ENCODE results near the gene SEC24B. TPM values are rescaled to one million over a fixed set of nuclear protein-coding genes. Genes with fewer than 3 reads are reported as not detected.
A peak's percentile ranks its signal among the peaks of the same experiment; 100 is the strongest.

Gene SEC24B
- total and polyA plus RNA-seq, 2 donors (not counting 3 experiments of a cell fraction or from before 2014, with no cell fraction given): 35.9 to 46.2 TPM

DNA sequence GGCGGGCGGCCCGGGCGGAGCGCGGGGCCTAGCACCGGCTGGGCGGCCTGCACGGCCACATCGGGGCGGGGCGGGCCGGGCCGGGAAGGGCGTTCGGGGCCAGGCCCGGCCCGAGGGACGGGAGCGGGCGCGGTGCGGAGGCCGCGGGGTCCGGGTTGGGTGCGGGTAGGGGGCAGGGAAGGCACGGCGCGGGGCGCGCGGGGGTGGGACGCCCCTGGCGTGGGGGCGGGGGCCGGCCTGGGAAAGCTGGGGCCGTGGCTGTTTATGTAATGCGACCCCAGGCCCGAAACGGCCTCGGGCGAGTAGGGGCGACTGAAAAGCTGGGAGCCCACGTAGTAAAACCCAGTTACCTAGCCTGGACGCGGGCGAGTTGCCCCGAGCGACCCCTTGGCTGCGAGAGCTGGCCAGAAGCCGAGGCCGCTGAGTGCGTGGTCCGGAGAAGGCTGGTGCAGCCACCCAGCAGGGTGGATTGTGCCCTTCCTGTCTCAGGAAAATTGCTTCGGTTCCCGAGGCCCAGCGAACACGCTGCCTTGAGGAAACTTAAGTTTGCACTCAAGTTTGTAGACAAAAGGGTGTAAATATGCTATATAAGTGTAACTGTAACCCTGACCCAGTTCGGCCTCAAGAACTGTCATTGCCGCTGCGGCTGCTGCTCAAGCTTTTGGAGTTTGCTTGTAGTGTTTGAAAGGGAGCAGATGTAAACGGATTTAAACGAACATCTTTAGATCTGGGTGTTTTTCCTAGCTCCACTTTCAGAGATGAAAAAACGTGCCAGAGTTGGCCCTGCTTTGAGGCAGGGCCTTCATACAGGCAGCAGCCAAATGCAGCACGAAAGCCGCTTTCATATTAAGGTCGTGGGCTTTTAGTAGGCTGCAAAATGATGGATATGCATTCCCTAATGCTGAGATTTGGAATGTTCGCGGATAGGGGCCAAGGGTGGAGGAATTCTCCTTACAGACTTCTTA lies 674 bp downstream of the SEC24B start:
- H3K9me1 ChIP-seq (replicated peaks; ENCODE audit: control insufficient read depth, extremely low read depth, insufficient read depth, low read length): no peaks in the 10 kb centered on the region
- FAIRE-seq (no peak), DNase-seq (ENCODE audit: low read depth, low spot score) (peak; percentile 57)
- H4K20me1 ChIP-seq (replicated peaks; ENCODE audit: control insufficient read depth, extremely low read depth, insufficient read depth, low read length): peaks cover 10% of the 10 kb centered on the region
- CTCF ChIA-PET: interaction anchor here (0.8 to 2.7 kb wide), 24 partner anchors 8 to 546 kb away, joined by 3 to 21 read pairs (median 7); partner anchors contain the start of genes CASP6, CFI, GAR1 and PLA2G12A
- no peaks in the 10 kb centered on the region for H3K36me3 ChIP-seq (ENCODE audit: control insufficient read depth in 2 of 2, extremely low read depth in 1 of 2, insufficient read depth in 2 of 2, low read length in 2 of 2)
- H3K27me3 ChIP-seq (ENCODE audit: control insufficient read depth in 2 of 2, insufficient read depth in 2 of 2, low read length in 2 of 2): no peaks in the 10 kb centered on the region
- H2AFZ ChIP-seq (ENCODE audit: low read depth, low read length): peak overlapping the region; percentile 88
- TF ChIP-seq GATA2 (IDR thresholded peaks at IDR 0.05; ENCODE audit: insufficient read depth, insufficient read length, low read depth, low read length): no peak
- TF ChIP-seq, protein P1, sequence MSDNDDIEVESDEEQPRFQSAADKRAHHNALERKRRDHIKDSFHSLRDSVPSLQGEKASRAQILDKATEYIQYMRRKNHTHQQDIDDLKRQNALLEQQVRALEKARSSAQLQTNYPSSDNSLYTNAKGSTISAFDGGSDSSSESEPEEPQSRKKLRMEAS (IDR thresholded peaks at IDR 0.05; ENCODE audit: insufficient read depth, insufficient read length): no peak
- no peak for TF ChIP-seq FOS (IDR thresholded peaks at IDR 0.05; ENCODE audit: borderline replicate concordance, insufficient read depth, low read length)
- no peak for TF ChIP-seq MYC (IDR thresholded peaks at IDR 0.05; ENCODE audit: low read depth, low read length)
- no peak for TF ChIP-seq JUN (IDR thresholded peaks at IDR 0.05; ENCODE audit: borderline replicate concordance, insufficient read depth, insufficient read length, low read depth)
- no peak for TF ChIP-seq POLR2A (IDR thresholded peaks at IDR 0.05; ENCODE audit: low read depth, low read length)
- TF ChIP-seq, protein P2, sequence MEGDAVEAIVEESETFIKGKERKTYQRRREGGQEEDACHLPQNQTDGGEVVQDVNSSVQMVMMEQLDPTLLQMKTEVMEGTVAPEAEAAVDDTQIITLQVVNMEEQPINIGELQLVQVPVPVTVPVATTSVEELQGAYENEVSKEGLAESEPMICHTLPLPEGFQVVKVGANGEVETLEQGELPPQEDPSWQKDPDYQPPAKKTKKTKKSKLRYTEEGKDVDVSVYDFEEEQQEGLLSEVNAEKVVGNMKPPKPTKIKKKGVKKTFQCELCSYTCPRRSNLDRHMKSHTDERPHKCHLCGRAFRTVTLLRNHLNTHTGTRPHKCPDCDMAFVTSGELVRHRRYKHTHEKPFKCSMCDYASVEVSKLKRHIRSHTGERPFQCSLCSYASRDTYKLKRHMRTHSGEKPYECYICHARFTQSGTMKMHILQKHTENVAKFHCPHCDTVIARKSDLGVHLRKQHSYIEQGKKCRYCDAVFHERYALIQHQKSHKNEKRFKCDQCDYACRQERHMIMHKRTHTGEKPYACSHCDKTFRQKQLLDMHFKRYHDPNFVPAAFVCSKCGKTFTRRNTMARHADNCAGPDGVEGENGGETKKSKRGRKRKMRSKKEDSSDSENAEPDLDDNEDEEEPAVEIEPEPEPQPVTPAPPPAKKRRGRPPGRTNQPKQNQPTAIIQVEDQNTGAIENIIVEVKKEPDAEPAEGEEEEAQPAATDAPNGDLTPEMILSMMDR (IDR thresholded peaks at IDR 0.05; ENCODE audit: extremely low read depth in 1 of 2, insufficient read depth in 1 of 2, low read depth in 1 of 2, low read length in 2 of 2): no peak
- no peak for TF ChIP-seq POLR2AphosphoS5 (IDR thresholded peaks at IDR 0.05; ENCODE audit: insufficient read depth, low read depth, low read length)
- TF ChIP-seq EZH2 (IDR thresholded peaks at IDR 0.05; ENCODE audit: borderline replicate concordance, low read depth, low read length, severe bottlenecking): no peak
- intact Hi-C loops (cut with micrococcal nuclease) (no loop called here), dilution Hi-C loops (cut with MboI; ENCODE audit: extremely low pct_ligation_motif_present, low sequenced_read_pairs) (no loop called here)
- POLR2A ChIA-PET: interaction anchor here (0.6 kb wide), 1 partner anchor 126 kb away, joined by 8 read pairs; the partner anchor contains the start of gene MCUB
- H3K9ac ChIP-seq (replicated peaks; ENCODE audit: extremely low read depth, insufficient read depth, low read length): peak overlapping the region; percentile 96
- peaks cover 54% of the 10 kb centered on the region for H3K79me2 ChIP-seq (ENCODE audit: control insufficient read depth, insufficient read depth, low read length)
- no peaks in the 10 kb centered on the region for H3K9me3 ChIP-seq (replicated peaks; ENCODE audit: control insufficient read depth, insufficient read depth, low read length)
- H3K4me1 ChIP-seq (ENCODE audit: control insufficient read depth, extremely low read depth, insufficient read depth, low read length): peaks cover 39% of the 10 kb centered on the region
- H3K4me3 ChIP-seq (replicated peaks in 1 of 3; ENCODE audit: insufficient read depth in 1 of 3, low read depth in 1 of 3, low read length in 3 of 3): peak overlapping the region; percentile 59 to 96 (median 92)
- peak overlapping the region; percentile 91 for H3K4me2 ChIP-seq (ENCODE audit: insufficient read depth, low read length)
- TSS peak; percentile 46 for BruUV-seq (replicated peaks)
- peak overlapping the region; percentile 93 for H3K27ac ChIP-seq (ENCODE audit: insufficient read depth, low read depth, low read length)
